HG03575 (cell line): ENCODE measurements around the gene PYGB.

ENCODE experiments used
- ATAC-seq: cut with Tn5 transposase; IDR thresholded peaks from one replicate; pipeline ENCODE4 v1.9.1; 2021; ENCODE audit not compliant: unreplicated experiment, insufficient number of reproducible peaks, low FRiP score; ENCODE audit errors: extremely low read depth

The PYGB gene

GRCh38 chr20:25287631-25288290 is 39.9 kb downstream of the PYGB start:
- ATAC-seq = no peak

GRCh38 chr20:25288291-25289181 is 40.7 kb downstream of the PYGB start:
- ATAC-seq = peak; percentile 87

GRCh38 chr20:25289886-25290597 is 42.2 kb downstream of the PYGB start:
- no peak for ATAC-seq

GRCh38 chr20:25290646-25291431 is 43.0 kb downstream of the PYGB start:
- ATAC-seq = no peak

GRCh38 chr20:25291432-25292133 is 43.7 kb downstream of the PYGB start:
- no peak for ATAC-seq

GRCh38 chr20:25292176-25292891 is 44.4 kb downstream of the PYGB start:
- no peak for ATAC-seq

- ATAC-seq = no peak
Observed at GRCh38 chr20:25293507-25293906, 45.6 kb downstream of the PYGB start.

GRCh38 chr20:25293910-25294458 is 46.1 kb downstream of the PYGB start:
- ATAC-seq = no peak

GRCh38 chr20:25294459-25295385 is 46.8 kb downstream of the PYGB start:
- no peak for ATAC-seq

- no peak for ATAC-seq
Observed at GRCh38 chr20:25295386-25296093, 47.7 kb downstream of the PYGB start.

GRCh38 chr20:25296094-25297093 is 48.5 kb downstream of the PYGB start:
- ATAC-seq = no peak

GRCh38 chr20:25297141-25297905 is 49.4 kb downstream of the PYGB start:
- ATAC-seq = peak; percentile 77

- no peak for ATAC-seq
Observed at GRCh38 chr20:25299806-25300205, 51.9 kb downstream of the PYGB start.

- no peak for ATAC-seq
Observed at GRCh38 chr20:25300496-25301170, 52.7 kb downstream of the PYGB start.
